Stimulated activated CD4-positive, alpha-beta T cell treated with anti-CD3 and anti-CD28 coated beads, TNF-alpha, amount 100 ng/mL, for 4 hours (primary cell): ENCODE measurements around the gene KCNQ4.

Source experiments
- DNase-seq, 3 experiments: peaks; one replicate each; pipeline ENCODE4 v3.0.0-alpha.2; 2020; ENCODE audit warnings: low read depth in 3 of 3

Gene KCNQ4

GRCh38 chr1:40795811-40796586 is 12.4 kb downstream of the KCNQ4 start:
- no peak for DNase-seq

GRCh38 chr1:40796939-40797667 is 13.5 kb downstream of the KCNQ4 start:
- no peak for DNase-seq

- no peak for DNase-seq
Measured at GRCh38 chr1:40797668-40798010, 14.1 kb downstream of the KCNQ4 start.

GRCh38 chr1:40798366-40799281 is 15.0 kb downstream of the KCNQ4 start:
- no peak for DNase-seq

GRCh38 chr1:40799351-40799867 is 15.8 kb downstream of the KCNQ4 start:
- DNase-seq = no peak

- DNase-seq = no peak
Measured at GRCh38 chr1:40801742-40802077, 18.1 kb downstream of the KCNQ4 start.

- peak; percentile 68 to 83 (median 81) for DNase-seq
Measured at GRCh38 chr1:40802078-40802741, 18.6 kb downstream of the KCNQ4 start.

GRCh38 chr1:40802742-40803113 is 19.1 kb downstream of the KCNQ4 start:
- DNase-seq = no peak

- DNase-seq = no peak
Measured at GRCh38 chr1:40803447-40803846, 19.9 kb downstream of the KCNQ4 start.

GRCh38 chr1:40803902-40804301 is 20.3 kb downstream of the KCNQ4 start:
- no peak for DNase-seq

GRCh38 chr1:40806240-40806639 is 22.7 kb downstream of the KCNQ4 start:
- no peak for DNase-seq

GRCh38 chr1:40806731-40807695 is 23.4 kb downstream of the KCNQ4 start:
- DNase-seq = no peak

- no peak for DNase-seq
Measured at GRCh38 chr1:40808002-40808401, 24.4 kb downstream of the KCNQ4 start.

- no peak for DNase-seq
Measured at GRCh38 chr1:40808444-40808843, 24.9 kb downstream of the KCNQ4 start.

GRCh38 chr1:40808909-40809308 is 25.3 kb downstream of the KCNQ4 start:
- DNase-seq = no peak

GRCh38 chr1:40810927-40811326 is 27.3 kb downstream of the KCNQ4 start:
- no peak for DNase-seq

- no peak for DNase-seq
Measured at GRCh38 chr1:40815420-40815819, 31.8 kb downstream of the KCNQ4 start.

GRCh38 chr1:40817791-40818263 is 34.2 kb downstream of the KCNQ4 start:
- DNase-seq = no peak

- DNase-seq = peak; percentile 73 to 78 (median 75)
Measured at GRCh38 chr1:40818264-40818961, 34.8 kb downstream of the KCNQ4 start.

GRCh38 chr1:40819101-40819500 is 35.5 kb downstream of the KCNQ4 start:
- DNase-seq = no peak
